Measurements from ENCODE around the gene ITPR1. TPM values are rescaled to one million over a fixed set of nuclear protein-coding genes. Genes with fewer than 3 reads are reported as not detected.

The ITPR1 gene
- total RNA-seq, 4 donors from 2014 or later: 210 to 261 (median 232) TPM

- Histone ChIP-seq H3K27me3 (no peaks in the 10 kb centered on the region), H3K27ac (no peak overlapping the region), H3K36me3 (no peaks in the 10 kb centered on the region), H3K4me3 (replicated peaks in 1 of 3) (no peak overlapping the region), H3K9me3 (no peaks in the 10 kb centered on the region), H3K4me1 (peaks cover 14 to 22% of the 10 kb centered on the region in 2 donors)
- DNase-seq: no peak
- 98 to 100% methylated on average over 1 of the region's 1 CpG for WGBS, 2 donors
- TF ChIP-seq CTCF (IDR thresholded peaks at IDR 0.05) (no peak), POLR2A (IDR thresholded peaks at IDR 0.05) (no peak)
- intact Hi-C loops (cut with DNase I): no loop called here
Measured at GRCh38 chr3:4864503-4864902, 371.4 kb downstream of the ITPR1 start.

GRCh38 chr3:4865714-4866113 is 372.6 kb downstream of the ITPR1 start:
- Histone ChIP-seq H3K4me3 (replicated peaks in 1 of 3) (no peak overlapping the region), H3K9me3 (no peaks in the 10 kb centered on the region), H3K36me3 (no peaks in the 10 kb centered on the region), H3K4me1 (peaks cover 14 to 22% of the 10 kb centered on the region in 2 donors), H3K27ac (no peak overlapping the region), H3K27me3 (no peaks in the 10 kb centered on the region)
- WGBS, 2 donors: 68 to 82% methylated on average over 2 of the region's 2 CpGs
- no peak for DNase-seq
- intact Hi-C loops (cut with DNase I): no loop called here
- TF ChIP-seq POLR2A (IDR thresholded peaks at IDR 0.05): no peak
- no peak for TF ChIP-seq CTCF (IDR thresholded peaks at IDR 0.05)

DNA sequence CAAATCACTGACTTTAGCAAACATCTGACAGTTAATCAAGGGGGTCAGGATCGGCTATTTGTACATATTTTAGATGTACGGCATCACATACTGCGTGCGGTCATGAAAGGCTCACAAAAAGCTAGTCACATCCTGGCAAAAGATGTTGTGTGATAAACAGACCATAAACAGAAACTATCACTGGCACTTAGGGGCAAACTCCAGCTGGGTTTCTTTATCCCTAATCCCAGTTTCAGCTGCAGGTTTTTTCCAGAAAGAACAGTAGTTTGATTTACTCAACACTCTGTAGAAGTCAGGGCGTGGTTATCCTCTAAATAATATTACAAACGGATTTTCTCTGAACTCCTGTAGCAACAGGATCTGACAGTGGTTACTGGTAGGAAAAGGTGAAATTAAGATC is 373.7 kb downstream of the ITPR1 start:
- TF ChIP-seq POLR2A (IDR thresholded peaks at IDR 0.05): no peak
- no peak for TF ChIP-seq CTCF (IDR thresholded peaks at IDR 0.05)
- Histone ChIP-seq H3K4me1 (peaks cover 14 to 22% of the 10 kb centered on the region in 2 donors), H3K27me3 (no peaks in the 10 kb centered on the region), H3K9me3 (no peaks in the 10 kb centered on the region), H3K36me3 (no peaks in the 10 kb centered on the region), H3K4me3 (replicated peaks in 1 of 3) (no peak overlapping the region), H3K27ac (peak overlapping the region; percentile 94 to 99 (median 97))
- 70 to 80% methylated on average over 6 of the region's 6 CpGs for WGBS, 2 donors
- no peak for DNase-seq
- intact Hi-C loops (cut with DNase I): no loop called here

- no peak overlapping the region for H3K4me3 ChIP-seq (replicated peaks in 1 of 3)
- no peaks in the 10 kb centered on the region for H3K9me3 ChIP-seq
- H3K27me3 ChIP-seq: no peaks in the 10 kb centered on the region
- no peak for DNase-seq
- H3K36me3 ChIP-seq: no peaks in the 10 kb centered on the region
- intact Hi-C loops (cut with DNase I): no loop called here
- WGBS, 2 donors: 91 to 93% methylated on average over 3 of the region's 3 CpGs
- TF ChIP-seq POLR2A (IDR thresholded peaks at IDR 0.05): no peak
- TF ChIP-seq CTCF (IDR thresholded peaks at IDR 0.05): no peak
- H3K4me1 ChIP-seq: no peaks in the 10 kb centered on the region
- H3K27ac ChIP-seq: no peak overlapping the region
Measured at GRCh38 chr3:4877173-4877787, 384.1 kb downstream of the ITPR1 start.

- no peak for TF ChIP-seq POLR2A (IDR thresholded peaks at IDR 0.05)
- TF ChIP-seq CTCF (IDR thresholded peaks at IDR 0.05): no peak
- H3K4me3 ChIP-seq (replicated peaks in 1 of 3): no peak overlapping the region
- 94 to 96% methylated on average over 6 of the region's 6 CpGs for WGBS, 2 donors
- H3K4me1 ChIP-seq: no peaks in the 10 kb centered on the region
- H3K36me3 ChIP-seq: no peaks in the 10 kb centered on the region
- intact Hi-C loops (cut with DNase I): no loop called here
- H3K27me3 ChIP-seq: no peaks in the 10 kb centered on the region
- no peak for DNase-seq
- no peak overlapping the region for H3K27ac ChIP-seq
- H3K9me3 ChIP-seq: no peaks in the 10 kb centered on the region
Measured at GRCh38 chr3:4880850-4881249, 387.7 kb downstream of the ITPR1 start.

All from thyroid gland (tissue), 4 donors.